GM06990 (cell line): ENCODE results near the gene PTCD1.
"Not testable (repeated sequence)": the region's sequence is repeated elsewhere in the genome, so short reads cannot be mapped to it uniquely, and the experiment has no call there.

Experiments used
- DNase-seq: peaks from one replicate; pipeline ENCODE4 v3.0.0-alpha.2; 2011; ENCODE audit not compliant: insufficient read length; ENCODE audit errors: extremely low read depth
- H3K27me3 ChIP-seq: replicated peaks from 2 replicates; pipeline ENCODE4 v1.6.0; 2011; ENCODE audit warnings: low read length; ENCODE audit not compliant: control insufficient read depth, insufficient read depth
- H3K36me3 ChIP-seq: 2 replicates; pipeline ENCODE4 v1.5.1; 2011; ENCODE audit warnings: low read length; ENCODE audit not compliant: control insufficient read depth, insufficient read depth
- H3K4me3 ChIP-seq: replicated peaks from 2 replicates; pipeline ENCODE4 v1.5.1; 2011; ENCODE audit warnings: low read depth, mild to moderate bottlenecking, control low read depth, low read length
- CTCF ChIP-seq: IDR thresholded peaks from 2 replicates; pipeline ENCODE4 v1.5.1; 2011; ENCODE audit warnings: low read length, control low read depth, mild to moderate bottlenecking, inconsistent platforms; ENCODE audit not compliant: insufficient read depth, poor library complexity, severe bottlenecking

The PTCD1 gene

GRCh38 chr7:99420986-99421385 lies 17.6 kb downstream of the PTCD1 start:
- TF ChIP-seq CTCF: no peak
- Histone ChIP-seq H3K4me3 (no peak overlapping the region), H3K27me3 (no peaks in the 10 kb centered on the region), H3K36me3 (peaks cover 32% of the 10 kb centered on the region)
- no peak for DNase-seq

GRCh38 chr7:99420213-99420612 lies 18.4 kb downstream of the PTCD1 start:
- no peak for TF ChIP-seq CTCF
- no peak for DNase-seq
- no peak overlapping the region for H3K4me3 ChIP-seq
- peaks cover 32% of the 10 kb centered on the region for H3K36me3 ChIP-seq
- no peaks in the 10 kb centered on the region for H3K27me3 ChIP-seq

- TF ChIP-seq CTCF: no peak
- no peak overlapping the region for H3K4me3 ChIP-seq
- H3K36me3 ChIP-seq: peaks cover 28% of the 10 kb centered on the region
- DNase-seq: no peak
- no peaks in the 10 kb centered on the region for H3K27me3 ChIP-seq
Measured at GRCh38 chr7:99419323-99420021, 19.1 kb downstream of the PTCD1 start.

- no peak for TF ChIP-seq CTCF
Measured at GRCh38 chr7:99418260-99418659, 20.3 kb downstream of the PTCD1 start.

GRCh38 chr7:99415513-99416127 lies 23.0 kb downstream of the PTCD1 start:
- peak; percentile 46 for TF ChIP-seq CTCF
- H3K27me3 ChIP-seq, DNase-seq, H3K4me3 ChIP-seq: not testable (repeated sequence)
- H3K36me3 ChIP-seq: peaks cover 33% of the 10 kb centered on the region

More at GRCh38 chr7:99418260-99418659, 20.3 kb downstream of the PTCD1 start:
- H3K4me3 ChIP-seq: no peak overlapping the region
- H3K36me3 ChIP-seq: peaks cover 28% of the 10 kb centered on the region
- DNase-seq: no peak
- no peaks in the 10 kb centered on the region for H3K27me3 ChIP-seq
